NB4 (cell line): ENCODE results near the gene S100A3.
A peak's percentile ranks its signal among the peaks of the same experiment; 100 is the strongest.

Experiments
- MAX ChIP-seq: IDR thresholded peaks from 2 replicates; pipeline ENCODE4 v1.6.1; 2011; ENCODE audit warnings: low read depth, low read length
- MYC ChIP-seq: IDR thresholded peaks from 2 replicates; pipeline ENCODE4 v1.6.1; 2011; ENCODE audit warnings: low read depth, low read length
- POLR2A ChIP-seq: IDR thresholded peaks from 2 replicates; pipeline ENCODE4 v1.6.1; 2011; ENCODE audit warnings: mild to moderate bottlenecking; ENCODE audit not compliant: insufficient read length; ENCODE audit errors: extremely low read depth
- TF ChIP-seq, protein P1 (sequence below): IDR thresholded peaks from one replicate; pipeline ENCODE4 v1.5.1; 2012; ENCODE audit warnings: low read depth, low read length

DNA sequence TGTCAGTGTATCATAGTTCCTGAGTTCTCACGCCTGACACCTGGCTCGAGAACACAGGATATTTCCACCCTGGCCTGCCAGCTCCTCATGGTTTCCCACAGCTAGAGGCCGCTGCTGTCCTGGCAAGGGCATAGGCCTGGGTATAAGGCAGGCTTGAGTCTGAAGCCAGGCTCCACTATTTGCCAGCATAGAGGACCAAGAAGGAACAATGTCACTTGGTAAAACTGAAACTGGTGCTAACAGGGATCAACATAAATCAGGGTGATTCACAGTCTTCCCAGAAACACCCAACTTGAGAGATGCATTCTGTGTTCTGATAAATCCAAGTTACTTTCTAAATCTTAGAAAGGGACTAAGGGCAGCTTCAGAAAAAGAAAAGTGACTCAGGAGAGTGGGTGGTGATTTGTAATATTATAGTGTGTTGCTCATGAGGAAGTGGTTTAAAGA is 23.5 kb upstream of the S100A3 start:
- TF ChIP-seq, protein P1, sequence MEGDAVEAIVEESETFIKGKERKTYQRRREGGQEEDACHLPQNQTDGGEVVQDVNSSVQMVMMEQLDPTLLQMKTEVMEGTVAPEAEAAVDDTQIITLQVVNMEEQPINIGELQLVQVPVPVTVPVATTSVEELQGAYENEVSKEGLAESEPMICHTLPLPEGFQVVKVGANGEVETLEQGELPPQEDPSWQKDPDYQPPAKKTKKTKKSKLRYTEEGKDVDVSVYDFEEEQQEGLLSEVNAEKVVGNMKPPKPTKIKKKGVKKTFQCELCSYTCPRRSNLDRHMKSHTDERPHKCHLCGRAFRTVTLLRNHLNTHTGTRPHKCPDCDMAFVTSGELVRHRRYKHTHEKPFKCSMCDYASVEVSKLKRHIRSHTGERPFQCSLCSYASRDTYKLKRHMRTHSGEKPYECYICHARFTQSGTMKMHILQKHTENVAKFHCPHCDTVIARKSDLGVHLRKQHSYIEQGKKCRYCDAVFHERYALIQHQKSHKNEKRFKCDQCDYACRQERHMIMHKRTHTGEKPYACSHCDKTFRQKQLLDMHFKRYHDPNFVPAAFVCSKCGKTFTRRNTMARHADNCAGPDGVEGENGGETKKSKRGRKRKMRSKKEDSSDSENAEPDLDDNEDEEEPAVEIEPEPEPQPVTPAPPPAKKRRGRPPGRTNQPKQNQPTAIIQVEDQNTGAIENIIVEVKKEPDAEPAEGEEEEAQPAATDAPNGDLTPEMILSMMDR = peak; percentile 84
- TF ChIP-seq POLR2A (no peak), MAX (peak; percentile 38; the same call in 1 of the 2 replicates), MYC (no peak)
